GM12878 (cell line): ENCODE data around the gene EPHA10. TPM values are rescaled to one million over a fixed set of nuclear protein-coding genes. Genes with fewer than 3 reads are reported as not detected.

ENCODE experiments used
- ATAC-seq: fragments of 200-7000 bp; cut with Tn5 transposase; 3 replicates; pipeline ENCODE4 v1.9.1; 2020; ENCODE audit warnings: mild to moderate bottlenecking, moderate library complexity
- BruUV-seq: library from RNA; stranded (reverse); fragments of 400-500 nt; replicated peaks from 2 replicates; lab custom pipeline; 2021; lab: Mats Ljungman, UMichigan
- CTCF ChIA-PET: fragments of 300-600 bp; sonication (Branson Sonifier 250); formaldehyde crosslinking; extraction: SDS; loops from one replicate; lab custom pipeline; 2021; ENCODE audit warnings: inconsistent platforms; lab: Yijun Ruan, JAX
- POLR2A ChIA-PET: fragments of 350-600 bp; formaldehyde crosslinking; extraction: SDS; loops from one replicate; lab custom pipeline; 2021; ENCODE audit warnings: inconsistent platforms; lab: Charles Lee
- RAD21 ChIA-PET: fragments of 300-600 bp; sonication (Branson Sonifier 250); formaldehyde crosslinking; loops from one replicate; lab custom pipeline; 2023; ENCODE audit warnings: antibody characterized with exemption; ENCODE audit not compliant: unreplicated experiment; lab: Charles Lee
- SMC1A ChIA-PET: fragments of 300-600 bp; sonication (Branson Sonifier 250); formaldehyde crosslinking; loops from one replicate; lab custom pipeline; 2023; ENCODE audit not compliant: unreplicated experiment, uncharacterized antibody; lab: Charles Lee
- DNase-seq: peaks from one replicate; pipeline ENCODE4 v3.0.0-alpha.2; 2011; ENCODE audit warnings: low read depth, low spot score
- FAIRE-seq: peaks from 3 replicates; lab custom pipeline; 2011; peaks lifted over from hg19 to GRCh38; lab: Jason Lieb, UNC
- H2AFZ ChIP-seq: 2 replicates; pipeline ENCODE4 v1.6.0; 2011; ENCODE audit warnings: low read depth, low read length, control low read depth; ENCODE audit not compliant: control insufficient read depth
- H3K27ac ChIP-seq: 2 replicates; pipeline ENCODE4 v1.5.1; 2011; ENCODE audit warnings: control low read depth; ENCODE audit not compliant: control insufficient read depth, insufficient read depth
- H3K27me3 ChIP-seq, 2 experiments: replicated peaks in 1 of 2; 2 replicates each; pipeline versions ENCODE4 v1.6.0 to v1.6.1; 2011; ENCODE audit warnings: low read length in 1 of 2; ENCODE audit not compliant: control insufficient read depth in 2 of 2, insufficient read depth in 2 of 2
- H3K36me3 ChIP-seq, 2 experiments: 2 replicates each; pipeline ENCODE4 v1.5.1; 2011; ENCODE audit warnings: low read length in 1 of 2; ENCODE audit not compliant: control insufficient read depth in 2 of 2, insufficient read depth in 2 of 2
- H3K4me1 ChIP-seq: 2 replicates; pipeline ENCODE4 v1.6.1; 2011; ENCODE audit warnings: mild to moderate bottlenecking, low read length, moderate library complexity, mixed read lengths; ENCODE audit not compliant: control insufficient read depth, insufficient read depth
- H3K4me2 ChIP-seq: 2 replicates; pipeline ENCODE4 v1.6.0; 2011; ENCODE audit warnings: control low read depth; ENCODE audit not compliant: control insufficient read depth, insufficient read depth
- H3K4me3 ChIP-seq: fragments of 200-600 bp; sonication (generic); 2 replicates; pipeline ENCODE4 v1.5.1; 2016
- H3K79me2 ChIP-seq: 2 replicates; pipeline ENCODE4 v1.6.0; 2011; ENCODE audit warnings: low read length; ENCODE audit not compliant: control insufficient read depth, insufficient read depth
- H3K9ac ChIP-seq: 2 replicates; pipeline ENCODE4 v1.8.0; 2011; ENCODE audit warnings: low read length, control low read depth, mixed read lengths; ENCODE audit not compliant: control insufficient read depth, insufficient read depth
- H3K9me3 ChIP-seq: replicated peaks from 3 replicates; pipeline ENCODE4 v1.5.1; 2011; ENCODE audit warnings: mild to moderate bottlenecking, low read length; ENCODE audit not compliant: control insufficient read depth, insufficient read depth
- H4K20me1 ChIP-seq: 2 replicates; pipeline ENCODE4 v1.6.0; 2011; ENCODE audit not compliant: control insufficient read depth, insufficient read depth
- ATF7 ChIP-seq: fragments of 450-650 bp; IDR thresholded peaks from 2 replicates; pipeline ENCODE4 v1.6.1; 2016; ENCODE audit warnings: low read depth, mild to moderate bottlenecking
- CREM ChIP-seq: IDR thresholded peaks from 2 replicates; pipeline ENCODE4 v1.6.1; 2014; ENCODE audit warnings: antibody characterized with exemption, low read depth
- ETV6 ChIP-seq, 2 experiments: fragments of 450-650 bp in 1 of 2; IDR thresholded peaks in 1 of 2; conservative IDR thresholded peaks in 1 of 2; 2 replicates each; pipeline ENCODE4 v1.6.1; 2014; ENCODE audit warnings: antibody characterized with exemption in 1 of 2, borderline replicate concordance in 1 of 2, low read depth in 1 of 2, mild to moderate bottlenecking in 1 of 2, moderate library complexity in 1 of 2
- IKZF1 ChIP-seq: fragments of 450-650 bp; conservative IDR thresholded peaks from 2 replicates; pipeline ENCODE4 v1.6.1; 2017; ENCODE audit warnings: antibody characterized with exemption, mild to moderate bottlenecking
- PAX5 ChIP-seq: IDR thresholded peaks from 2 replicates; pipeline ENCODE4 v1.6.1; 2011; ENCODE audit warnings: low read depth, low read length, borderline replicate concordance
- POLR2AphosphoS5 ChIP-seq: IDR thresholded peaks from 2 replicates; pipeline ENCODE4 v1.6.1; 2011; ENCODE audit warnings: mild to moderate bottlenecking, low read length, inconsistent platforms
- SMC3 ChIP-seq: IDR thresholded peaks from 2 replicates; pipeline ENCODE4 v1.6.1; 2011; ENCODE audit warnings: low read length, improper control_type of control experiment, borderline replicate concordance
- SUPT20H ChIP-seq: IDR thresholded peaks from 2 replicates; pipeline ENCODE4 v1.6.1; 2011; ENCODE audit warnings: low read depth, mild to moderate bottlenecking, low read length, moderate library complexity, borderline replicate concordance; ENCODE audit not compliant: control insufficient read depth
- WGBS: methylation state at CpG from one replicate; pipeline ENCODE4 v1.1.6; 2016; ENCODE audit warnings: low lambda C conversion rate; ENCODE audit not compliant: insufficient replicate concordance, insufficient coverage; ENCODE audit errors: missing lambda C conversion rate; 5-methylcytosine and 5-hydroxymethylcytosine counted together
- in situ Hi-C: fragments of 300-500 bp; cut with MboI; formaldehyde crosslinking; loops from 9 replicates; pipeline ENCODE4 v1.14.3; 2018; ENCODE audit warnings: mixed read lengths
- intact Hi-C: fragments of 100-400 bp; cut with micrococcal nuclease; formaldehyde crosslinking; loops from one replicate; pipeline ENCODE4 v1.14.2; 2022; ENCODE audit not compliant: unreplicated experiment
- polyA plus RNA-seq, 11 experiments: library from polyadenylated mRNA; depleted of rRNA in 4 of 11; unstranded in 6 of 11; stranded (reverse) in 5 of 11; fragments of >200 nt; fragmentation: Nextera tagmentation in 4 of 11; fragmentation: Illumina TruSeq in 1 of 11; extraction: Ambion mirVana in 4 of 11; extraction: Trizol in 1 of 11; gene quantifications; 1 replicate in 1 of 11; 2 replicates in 10 of 11; pipeline versions ENCODE4 v1.2.1 to v1.2.3, GENCODE V29; 2011 to 2016; ENCODE audit warnings: inconsistent platforms in 2 of 11, missing spikeins in 2 of 11, low read depth in 1 of 11
- total RNA-seq, 4 experiments: library from RNA; depleted of rRNA in 3 of 4; stranded (reverse); fragments of >200 nt in 3 of 4; fragmentation: Illumina TruSeq in 1 of 4; extraction: Trizol in 1 of 4; gene quantifications; 2 replicates each; pipeline versions ENCODE4 v1.2.1 to v1.2.3, GENCODE V29; 2013 to 2021
- TF ChIP-seq, protein P1 (sequence below): fragments of 450-650 bp; IDR thresholded peaks from 2 replicates; pipeline ENCODE4 v1.6.1; 2017; ENCODE audit warnings: antibody characterized with exemption, mild to moderate bottlenecking, moderate library complexity
- TF ChIP-seq, protein P2 (sequence below): fragments of 450-650 bp; IDR thresholded peaks from 2 replicates; pipeline ENCODE4 v1.6.1; 2017; ENCODE audit warnings: mild to moderate bottlenecking
- TF ChIP-seq, protein P3 (sequence below): fragments of 450-650 bp; IDR thresholded peaks from 2 replicates; pipeline ENCODE4 v1.6.1; 2017; ENCODE audit warnings: mild to moderate bottlenecking, moderate library complexity

Gene EPHA10
- total and polyA plus RNA-seq, 10 of the 15 experiments (the other 5 are each of a cell fraction or from before 2014, with no cell fraction given) = 0.05 to 0.06 TPM; not detected in 8

DNA sequence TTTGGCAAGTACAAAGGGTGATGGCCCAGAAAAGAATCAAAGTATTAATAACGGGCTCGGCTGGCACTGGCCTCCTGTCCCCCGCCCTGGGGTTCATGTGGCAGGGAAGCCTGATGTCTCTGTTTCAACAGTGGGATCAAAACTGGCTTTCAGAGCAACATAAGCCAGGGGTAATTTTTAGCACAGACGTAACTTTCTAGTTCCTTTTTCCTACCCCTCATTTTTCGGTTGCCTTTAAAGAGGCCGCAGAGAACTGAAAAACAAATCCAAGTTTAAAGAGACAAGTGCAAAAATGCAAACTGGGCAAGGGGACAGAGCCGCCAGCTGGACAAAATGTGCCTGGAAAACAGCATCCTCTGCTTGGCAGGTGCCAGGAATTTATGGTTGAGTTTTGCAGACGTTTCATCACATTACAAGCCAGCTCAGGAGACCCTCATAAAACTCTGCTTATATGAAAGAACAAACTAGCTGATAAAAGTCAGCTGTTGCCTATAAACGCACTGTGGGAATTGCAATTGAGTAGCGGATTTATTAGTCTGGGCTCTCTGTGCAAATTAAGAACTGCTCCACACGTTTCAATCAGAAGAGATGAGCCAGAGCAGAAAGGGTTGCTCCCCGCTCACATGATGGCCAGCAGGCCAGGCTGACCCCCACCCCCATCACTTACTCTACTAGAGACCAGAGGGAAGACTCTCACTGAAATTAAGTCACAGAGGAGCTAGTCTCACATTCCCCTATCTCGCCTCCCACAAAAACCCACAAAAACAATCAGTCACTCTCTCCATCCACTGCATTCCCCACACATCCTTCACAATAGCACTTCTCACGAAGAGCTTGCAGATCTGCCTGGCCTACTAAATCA, 88.4 kb downstream of the EPHA10 start:
- ChIA-PET POLR2A (interaction anchor here (1.1 to 1.8 kb wide), 5 partner anchors 13 to 201 kb away, joined by 4 to 7 read pairs (median 5); partner anchors contain the start of gene SNIP1), CTCF (interaction anchor here (0.7 to 21.1 kb wide), 10 partner anchors 7 to 219 kb away, joined by 3 to 521 read pairs (median 4); partner anchors contain the start of genes GNL2 and MEAF6), SMC1A (interaction anchor here (0.7 to 13.6 kb wide), 8 partner anchors 10 to 222 kb away, joined by 3 to 245 read pairs (median 4); partner anchors contain the start of gene GNL2), RAD21 (interaction anchor here (0.8 to 5.5 kb wide), 3 partner anchors 13 to 199 kb away, joined by 3 to 31 read pairs (median 4); no protein-coding TSS in a partner anchor)
- FAIRE-seq (no peak), ATAC-seq (peak; percentile 94), DNase-seq (peak; percentile 68)
- peak overlapping the region; percentile 54 for H3K9ac ChIP-seq
- intact Hi-C loops = loop anchor here (5.0 kb wide), 1 partner anchor 204 kb away; the partner anchor contains the start of gene ZC3H12A
- in situ Hi-C loops = loop anchor here (5.0 kb wide), 2 partner anchors 69 to 219 kb away; no protein-coding TSS in a partner anchor
- peak overlapping the region; percentile 28; the same call in 1 of the 2 replicates for H3K4me3 ChIP-seq
- BruUV-seq = no TSS peak
- H3K36me3 ChIP-seq = no peaks in the 10 kb centered on the region
- H3K4me2 ChIP-seq = peak overlapping the region; percentile 81
- no peaks in the 10 kb centered on the region for H3K9me3 ChIP-seq
- H4K20me1 ChIP-seq = no peaks in the 10 kb centered on the region
- H3K27me3 ChIP-seq = no peaks in the 10 kb centered on the region
- H3K27ac ChIP-seq = peak overlapping the region; percentile 93
- peaks cover 27% of the 10 kb centered on the region for H3K4me1 ChIP-seq
- no peaks in the 10 kb centered on the region for H3K79me2 ChIP-seq
- WGBS = 13% methylated on average over 14 of the region's 14 CpGs
- peak overlapping the region; percentile 70 for H2AFZ ChIP-seq
- TF ChIP-seq, protein P1, sequence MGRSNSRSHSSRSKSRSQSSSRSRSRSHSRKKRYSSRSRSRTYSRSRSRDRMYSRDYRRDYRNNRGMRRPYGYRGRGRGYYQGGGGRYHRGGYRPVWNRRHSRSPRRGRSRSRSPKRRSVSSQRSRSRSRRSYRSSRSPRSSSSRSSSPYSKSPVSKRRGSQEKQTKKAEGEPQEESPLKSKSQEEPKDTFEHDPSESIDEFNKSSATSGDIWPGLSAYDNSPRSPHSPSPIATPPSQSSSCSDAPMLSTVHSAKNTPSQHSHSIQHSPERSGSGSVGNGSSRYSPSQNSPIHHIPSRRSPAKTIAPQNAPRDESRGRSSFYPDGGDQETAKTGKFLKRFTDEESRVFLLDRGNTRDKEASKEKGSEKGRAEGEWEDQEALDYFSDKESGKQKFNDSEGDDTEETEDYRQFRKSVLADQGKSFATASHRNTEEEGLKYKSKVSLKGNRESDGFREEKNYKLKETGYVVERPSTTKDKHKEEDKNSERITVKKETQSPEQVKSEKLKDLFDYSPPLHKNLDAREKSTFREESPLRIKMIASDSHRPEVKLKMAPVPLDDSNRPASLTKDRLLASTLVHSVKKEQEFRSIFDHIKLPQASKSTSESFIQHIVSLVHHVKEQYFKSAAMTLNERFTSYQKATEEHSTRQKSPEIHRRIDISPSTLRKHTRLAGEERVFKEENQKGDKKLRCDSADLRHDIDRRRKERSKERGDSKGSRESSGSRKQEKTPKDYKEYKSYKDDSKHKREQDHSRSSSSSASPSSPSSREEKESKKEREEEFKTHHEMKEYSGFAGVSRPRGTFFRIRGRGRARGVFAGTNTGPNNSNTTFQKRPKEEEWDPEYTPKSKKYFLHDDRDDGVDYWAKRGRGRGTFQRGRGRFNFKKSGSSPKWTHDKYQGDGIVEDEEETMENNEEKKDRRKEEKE = no peak
- TF ChIP-seq PAX5 = no peak
- TF ChIP-seq ATF7 = peak; percentile 79
- peak; percentile 58; the same call in 1 of the 2 replicates for TF ChIP-seq IKZF1
- TF ChIP-seq, protein P2, sequence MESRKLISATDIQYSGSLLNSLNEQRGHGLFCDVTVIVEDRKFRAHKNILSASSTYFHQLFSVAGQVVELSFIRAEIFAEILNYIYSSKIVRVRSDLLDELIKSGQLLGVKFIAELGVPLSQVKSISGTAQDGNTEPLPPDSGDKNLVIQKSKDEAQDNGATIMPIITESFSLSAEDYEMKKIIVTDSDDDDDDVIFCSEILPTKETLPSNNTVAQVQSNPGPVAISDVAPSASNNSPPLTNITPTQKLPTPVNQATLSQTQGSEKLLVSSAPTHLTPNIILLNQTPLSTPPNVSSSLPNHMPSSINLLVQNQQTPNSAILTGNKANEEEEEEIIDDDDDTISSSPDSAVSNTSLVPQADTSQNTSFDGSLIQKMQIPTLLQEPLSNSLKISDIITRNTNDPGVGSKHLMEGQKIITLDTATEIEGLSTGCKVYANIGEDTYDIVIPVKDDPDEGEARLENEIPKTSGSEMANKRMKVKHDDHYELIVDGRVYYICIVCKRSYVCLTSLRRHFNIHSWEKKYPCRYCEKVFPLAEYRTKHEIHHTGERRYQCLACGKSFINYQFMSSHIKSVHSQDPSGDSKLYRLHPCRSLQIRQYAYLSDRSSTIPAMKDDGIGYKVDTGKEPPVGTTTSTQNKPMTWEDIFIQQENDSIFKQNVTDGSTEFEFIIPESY = no peak
- TF ChIP-seq SUPT20H = no peak
- TF ChIP-seq POLR2AphosphoS5 = peak; percentile 51
- TF ChIP-seq SMC3 = peak; percentile 18; the same call in 1 of the 2 replicates
- 0 out of 2 replicates have a peak, but pooled peaks have one; percentile 14 for TF ChIP-seq CREM
- TF ChIP-seq, protein P3, sequence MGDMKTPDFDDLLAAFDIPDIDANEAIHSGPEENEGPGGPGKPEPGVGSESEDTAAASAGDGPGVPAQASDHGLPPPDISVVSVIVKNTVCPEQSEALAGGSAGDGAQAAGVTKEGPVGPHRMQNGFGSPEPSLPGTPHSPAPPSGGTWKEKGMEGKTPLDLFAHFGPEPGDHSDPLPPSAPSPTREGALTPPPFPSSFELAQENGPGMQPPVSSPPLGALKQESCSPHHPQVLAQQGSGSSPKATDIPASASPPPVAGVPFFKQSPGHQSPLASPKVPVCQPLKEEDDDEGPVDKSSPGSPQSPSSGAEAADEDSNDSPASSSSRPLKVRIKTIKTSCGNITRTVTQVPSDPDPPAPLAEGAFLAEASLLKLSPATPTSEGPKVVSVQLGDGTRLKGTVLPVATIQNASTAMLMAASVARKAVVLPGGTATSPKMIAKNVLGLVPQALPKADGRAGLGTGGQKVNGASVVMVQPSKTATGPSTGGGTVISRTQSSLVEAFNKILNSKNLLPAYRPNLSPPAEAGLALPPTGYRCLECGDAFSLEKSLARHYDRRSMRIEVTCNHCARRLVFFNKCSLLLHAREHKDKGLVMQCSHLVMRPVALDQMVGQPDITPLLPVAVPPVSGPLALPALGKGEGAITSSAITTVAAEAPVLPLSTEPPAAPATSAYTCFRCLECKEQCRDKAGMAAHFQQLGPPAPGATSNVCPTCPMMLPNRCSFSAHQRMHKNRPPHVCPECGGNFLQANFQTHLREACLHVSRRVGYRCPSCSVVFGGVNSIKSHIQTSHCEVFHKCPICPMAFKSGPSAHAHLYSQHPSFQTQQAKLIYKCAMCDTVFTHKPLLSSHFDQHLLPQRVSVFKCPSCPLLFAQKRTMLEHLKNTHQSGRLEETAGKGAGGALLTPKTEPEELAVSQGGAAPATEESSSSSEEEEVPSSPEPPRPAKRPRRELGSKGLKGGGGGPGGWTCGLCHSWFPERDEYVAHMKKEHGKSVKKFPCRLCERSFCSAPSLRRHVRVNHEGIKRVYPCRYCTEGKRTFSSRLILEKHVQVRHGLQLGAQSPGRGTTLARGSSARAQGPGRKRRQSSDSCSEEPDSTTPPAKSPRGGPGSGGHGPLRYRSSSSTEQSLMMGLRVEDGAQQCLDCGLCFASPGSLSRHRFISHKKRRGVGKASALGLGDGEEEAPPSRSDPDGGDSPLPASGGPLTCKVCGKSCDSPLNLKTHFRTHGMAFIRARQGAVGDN = 0 out of 2 replicates have a peak, but pooled peaks have one; percentile 63
- TF ChIP-seq ETV6 (conservative IDR thresholded peaks at IDR 0.05 in 1 of 2, IDR thresholded peaks at IDR 0.05 in 1 of 2; ENCODE audit: borderline replicate concordance in 1 of 2, low read depth in 1 of 2) = 0 out of 4 replicates have a peak, but pooled peaks of 1 of the 2 experiments have one; percentile 14
